GM18873 (cell line): ENCODE results near the gene BLZF1.
"Not testable (repeated sequence)": the region's sequence is repeated elsewhere in the genome, so short reads cannot be mapped to it uniquely, and the experiment has no call there.

Experiments used
- ATAC-seq: cut with Tn5 transposase; IDR thresholded peaks from one replicate; pipeline ENCODE4 v1.9.1; 2021; ENCODE audit warnings: mild to moderate bottlenecking, moderate library complexity, moderate number of reproducible peaks; ENCODE audit not compliant: unreplicated experiment, low FRiP score

BLZF1 gene

DNA sequence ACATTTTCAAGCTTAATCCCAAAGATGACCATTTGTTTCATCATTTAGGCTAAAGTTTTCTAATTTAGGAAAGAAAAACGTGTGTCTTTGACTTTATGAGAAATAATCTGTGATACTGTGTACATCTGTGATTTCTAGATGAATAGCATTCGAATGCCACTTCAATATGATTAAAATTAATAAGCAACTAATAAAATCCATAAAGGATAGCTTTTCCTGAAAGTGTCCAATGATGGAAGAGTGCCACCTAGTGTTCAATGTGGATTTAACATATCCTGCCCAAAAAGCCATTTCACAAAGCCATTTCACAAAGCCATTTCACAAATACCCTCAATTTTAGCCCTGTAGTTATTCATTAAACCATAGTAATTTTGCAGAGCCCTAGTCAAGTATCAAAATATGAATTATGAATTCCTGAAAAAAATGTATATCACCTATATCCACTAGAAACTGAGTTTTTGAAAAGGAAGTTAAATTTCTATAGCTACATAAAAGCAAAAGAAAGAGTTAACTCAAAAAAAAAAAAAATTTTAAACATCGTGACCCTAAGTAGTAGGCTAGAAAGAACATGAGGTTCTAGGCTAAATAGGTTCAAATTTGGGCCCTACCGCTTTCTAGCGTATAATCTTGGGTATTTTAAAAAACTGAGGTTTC is 19.5 kb upstream of the BLZF1 start:
- no peak for ATAC-seq

DNA sequence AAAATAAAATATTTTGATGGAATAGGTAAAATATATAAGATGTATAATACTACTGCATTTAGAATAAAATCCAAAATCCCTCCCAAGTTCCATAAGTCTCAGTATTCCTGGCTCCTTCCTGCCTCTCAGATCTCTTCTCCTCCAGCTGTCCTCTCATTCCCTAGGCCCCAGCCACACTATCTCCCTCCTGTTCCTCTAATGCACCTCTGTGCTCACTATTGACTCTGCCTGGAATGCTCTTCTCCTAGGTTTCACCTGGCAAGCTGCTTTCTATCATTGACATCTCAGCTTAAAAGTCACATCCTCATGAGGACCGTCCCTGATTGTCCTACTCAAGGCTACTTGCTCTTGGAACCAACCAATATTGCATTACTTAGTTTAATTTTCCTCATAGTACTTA is 7.6 kb upstream of the BLZF1 start:
- no peak for ATAC-seq

DNA sequence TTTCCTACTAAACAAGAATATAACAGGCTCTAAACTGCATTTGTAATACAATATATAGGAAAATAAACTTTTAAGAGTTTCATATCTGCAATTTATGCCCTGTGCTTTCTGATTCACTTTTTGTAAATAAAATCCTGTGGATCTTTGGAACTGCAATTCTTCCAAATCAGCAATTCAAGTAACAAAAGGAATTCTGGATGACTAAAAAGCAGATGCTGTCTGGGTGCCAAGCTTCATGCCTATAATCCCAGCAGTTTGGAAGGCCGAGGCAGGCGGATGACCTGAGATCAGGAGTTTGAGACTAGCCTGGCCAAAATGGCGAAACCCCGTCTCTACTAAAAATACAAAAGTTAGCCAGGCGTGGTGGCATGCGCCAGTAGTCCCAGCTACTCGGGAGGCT is 6.7 kb upstream of the BLZF1 start:
- ATAC-seq: no peak

DNA sequence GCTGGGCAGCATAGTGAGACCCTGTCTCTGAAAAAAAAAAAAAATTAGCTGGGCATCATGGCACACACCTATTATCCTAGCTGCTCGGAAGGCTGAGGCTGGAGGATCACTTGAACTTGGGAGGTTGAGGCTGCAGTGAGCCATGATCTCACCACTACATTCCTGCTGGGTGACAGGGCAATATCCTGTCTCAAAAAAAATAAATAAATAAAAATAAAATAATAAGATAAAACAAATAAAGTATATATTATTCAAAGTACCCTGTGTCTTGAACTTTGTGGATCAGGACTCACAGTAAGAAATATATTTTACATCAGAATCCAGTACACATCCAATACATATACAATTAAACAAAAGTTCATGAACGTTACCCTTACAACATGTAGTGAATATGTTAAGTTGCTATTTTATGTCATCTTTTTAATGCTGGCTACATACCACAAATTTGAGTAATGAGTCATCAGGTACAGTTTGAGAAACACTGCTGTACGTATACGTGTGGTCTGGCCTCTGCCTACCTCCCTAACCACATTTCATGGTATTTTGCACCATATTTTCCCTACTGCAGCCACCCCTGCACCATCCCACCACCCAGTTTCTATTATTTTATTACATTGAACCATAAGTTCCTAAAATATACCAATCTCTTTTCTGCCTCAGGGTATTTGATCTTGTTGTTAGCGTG is 4.8 kb upstream of the BLZF1 start:
- no peak for ATAC-seq

DNA sequence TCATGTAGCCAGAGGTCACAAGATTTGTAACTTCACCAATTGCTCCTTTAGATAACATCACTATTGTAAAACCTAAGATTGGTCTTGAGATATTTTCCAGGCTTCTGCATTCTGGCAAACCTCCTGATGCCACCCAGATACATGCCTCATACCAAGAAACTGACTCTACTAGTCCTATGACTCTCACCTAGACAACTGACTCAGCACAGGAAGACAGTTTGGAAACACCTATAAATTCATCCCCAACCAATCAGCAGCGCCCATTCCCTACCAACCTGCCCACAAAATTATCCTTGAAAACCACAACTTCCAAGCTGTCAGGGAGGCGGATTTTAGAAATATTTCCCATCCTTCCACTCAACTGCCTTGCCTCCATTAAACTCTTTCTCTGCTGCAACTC is 3.0 kb upstream of the BLZF1 start:
- ATAC-seq: no peak

DNA sequence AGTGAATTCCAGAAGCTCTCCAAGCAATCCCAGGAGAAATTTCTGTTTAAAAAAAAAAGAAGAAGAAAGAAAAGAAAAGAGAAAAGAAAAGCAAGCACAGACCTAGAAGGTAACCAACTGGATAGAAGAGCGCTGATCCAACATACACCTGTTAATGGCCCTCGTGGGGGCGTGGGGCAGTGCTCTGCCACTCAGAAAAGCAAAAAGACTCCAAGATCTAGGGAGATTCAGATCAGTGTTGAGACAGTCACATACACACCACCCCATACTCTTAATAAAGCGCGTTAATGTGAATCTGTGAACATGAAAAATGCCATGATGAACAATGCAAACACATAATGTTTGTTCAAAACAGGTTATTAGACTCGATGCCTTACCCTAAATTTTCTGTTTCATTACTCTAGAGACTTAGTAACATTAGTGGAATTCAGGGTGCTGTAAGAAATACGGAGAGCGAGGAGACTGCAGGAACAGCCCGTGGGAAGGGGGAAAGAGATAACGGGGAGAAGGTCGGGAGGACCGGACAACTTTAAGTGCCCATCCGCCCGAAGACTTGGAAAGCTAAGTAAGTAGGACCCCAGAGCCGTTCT is 804 bp upstream of the BLZF1 start:
- no peak for ATAC-seq

DNA sequence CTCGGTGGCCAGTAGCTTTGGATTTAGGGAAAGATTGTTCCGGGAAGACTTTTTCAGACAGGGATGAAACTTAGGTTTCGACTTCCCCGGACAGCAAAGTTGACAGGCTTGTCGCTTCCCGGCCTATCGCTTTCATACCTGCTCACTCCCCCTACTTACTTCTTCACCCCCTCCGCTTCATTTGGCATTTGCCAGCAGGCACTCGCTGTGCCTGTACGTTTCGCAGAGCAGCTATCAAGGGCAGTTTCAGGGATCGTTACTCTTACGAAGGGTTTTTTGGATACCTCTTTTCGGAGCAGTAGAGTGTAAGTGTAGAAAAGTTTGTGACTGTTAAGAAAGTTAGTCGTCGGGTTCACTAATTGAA is 393 bp downstream of the BLZF1 start:
- ATAC-seq: no peak

DNA sequence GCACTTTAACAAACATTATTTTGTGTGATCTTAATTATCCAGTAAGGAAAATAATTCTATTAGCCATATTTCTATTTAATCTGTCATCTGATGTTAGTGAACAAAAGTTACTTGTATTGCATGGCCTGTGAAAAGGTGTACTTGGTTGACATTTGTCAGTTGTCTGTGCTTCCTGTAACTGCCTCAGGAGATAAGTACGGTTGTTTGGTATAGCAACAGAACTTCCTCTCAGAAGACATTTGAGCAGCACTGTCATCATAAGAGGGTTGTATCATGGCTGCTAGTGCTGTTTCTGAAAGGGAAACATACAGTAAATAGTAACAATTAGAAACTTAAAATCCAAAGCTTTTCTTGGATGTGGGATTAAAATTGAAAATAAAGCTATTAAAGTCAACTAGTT is 3.4 kb downstream of the BLZF1 start:
- ATAC-seq: no peak

DNA sequence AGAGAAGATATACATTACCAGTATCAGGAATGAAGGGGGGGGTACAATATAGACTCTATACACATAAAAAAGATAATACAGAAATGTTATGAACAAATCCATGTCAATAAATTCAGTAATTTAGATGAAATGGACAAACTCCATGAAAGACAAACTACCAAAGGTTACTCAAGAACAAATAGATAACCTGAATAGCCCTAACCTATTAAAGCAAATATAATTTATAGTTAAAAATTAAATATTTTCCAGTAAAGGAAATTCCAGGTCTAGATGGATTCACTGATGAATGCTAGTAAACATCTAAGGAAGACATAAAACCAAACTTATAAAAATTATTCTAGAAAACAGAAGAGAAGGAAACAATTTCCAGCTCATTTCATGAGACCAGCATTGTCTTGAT is 13.2 kb downstream of the BLZF1 start:
- no peak for ATAC-seq

DNA sequence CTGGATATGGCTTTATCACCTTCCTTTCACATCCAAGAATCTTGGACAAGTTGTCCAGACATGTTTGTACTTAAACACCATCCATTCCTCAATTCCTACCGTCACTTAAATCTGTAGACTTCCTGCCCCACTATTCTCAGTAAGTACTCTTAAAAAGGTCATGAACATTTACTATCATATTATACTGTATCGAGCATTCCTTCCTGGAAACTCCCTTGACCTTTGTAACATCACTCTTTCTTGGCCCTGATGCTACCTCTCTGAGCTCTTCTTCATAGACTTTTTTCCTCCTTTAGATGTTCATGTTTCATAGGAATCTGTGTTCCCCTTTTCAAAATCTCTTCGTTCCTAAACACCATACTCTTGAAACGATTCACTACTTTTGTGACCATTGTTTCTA is 15.5 kb downstream of the BLZF1 start:
- no peak for ATAC-seq

DNA sequence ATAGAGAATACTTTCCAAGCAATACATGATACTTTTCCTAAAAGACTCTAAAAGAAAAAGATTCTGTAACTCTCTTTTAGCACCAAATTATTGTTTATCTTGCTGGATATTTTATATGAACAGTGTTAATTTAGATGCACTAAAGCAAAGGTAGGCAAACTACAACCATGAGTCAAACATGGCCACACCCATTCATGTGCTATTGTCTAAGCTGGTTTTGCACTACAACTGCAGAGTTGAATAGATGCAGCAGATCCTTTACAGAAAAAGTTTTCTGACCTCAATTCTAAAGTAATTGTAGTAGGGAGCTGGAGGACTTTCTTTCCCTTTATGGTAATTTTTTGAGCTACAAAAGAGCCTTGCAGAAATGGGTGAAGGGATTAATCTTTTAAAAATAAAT is 19.4 kb downstream of the BLZF1 start:
- no peak for ATAC-seq

DNA sequence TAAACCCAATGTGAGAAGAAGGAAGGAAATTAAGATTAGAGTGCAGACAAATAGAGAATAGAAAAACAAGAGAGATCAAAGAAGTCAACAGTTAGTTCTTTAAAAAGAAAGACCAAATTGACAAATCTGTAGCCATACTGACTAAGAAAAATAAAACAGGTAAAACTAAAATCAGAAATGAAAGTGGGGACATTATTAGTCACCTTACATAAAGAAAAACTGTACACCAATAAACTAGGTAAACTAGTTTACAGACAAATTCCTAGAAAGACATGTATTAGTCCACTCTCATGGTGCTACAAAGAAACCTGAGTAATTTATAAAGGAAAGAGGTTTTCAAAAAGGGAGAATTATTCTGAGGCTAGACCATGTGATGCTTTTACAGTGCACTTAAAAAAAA is 22.3 kb downstream of the BLZF1 start:
- no peak for ATAC-seq

DNA sequence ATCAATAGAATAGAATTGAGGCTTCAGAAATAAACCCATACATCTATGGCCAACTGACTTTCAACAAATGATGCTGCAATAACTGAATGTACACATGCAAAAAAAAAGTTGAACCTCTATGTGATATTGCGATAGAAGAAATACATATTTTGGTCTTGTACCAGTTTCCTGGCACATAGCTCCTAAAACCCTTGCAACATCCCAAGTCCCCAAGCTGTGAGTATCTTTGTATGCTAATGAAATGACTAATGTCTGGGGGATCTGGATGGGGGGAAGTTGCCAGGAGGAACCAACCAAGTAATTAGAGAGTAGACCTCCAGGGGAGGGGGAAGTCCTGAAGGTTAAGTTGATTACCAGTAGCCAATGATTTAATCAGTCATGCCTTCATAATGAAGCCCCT is 24.4 kb downstream of the BLZF1 start:
- ATAC-seq: no peak

DNA sequence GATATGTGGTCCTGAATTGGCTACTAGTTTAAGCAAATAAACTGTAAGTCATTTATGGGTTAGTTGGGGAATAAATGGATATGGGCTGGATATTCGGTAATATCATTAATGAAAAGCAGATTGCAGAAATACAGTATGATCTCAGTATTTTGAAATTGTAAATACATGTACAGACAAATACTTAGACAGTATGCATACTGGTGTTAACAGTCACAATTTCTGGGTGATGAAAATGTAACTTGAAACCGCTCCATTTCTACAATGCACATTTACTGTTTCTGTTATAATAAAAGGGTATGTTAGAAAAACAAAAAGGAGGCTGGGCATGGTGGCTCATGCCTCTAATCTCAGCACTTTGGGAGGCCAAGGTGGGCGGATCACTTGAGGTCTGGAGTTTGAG is 28.0 kb downstream of the BLZF1 start:
- ATAC-seq: no peak

DNA sequence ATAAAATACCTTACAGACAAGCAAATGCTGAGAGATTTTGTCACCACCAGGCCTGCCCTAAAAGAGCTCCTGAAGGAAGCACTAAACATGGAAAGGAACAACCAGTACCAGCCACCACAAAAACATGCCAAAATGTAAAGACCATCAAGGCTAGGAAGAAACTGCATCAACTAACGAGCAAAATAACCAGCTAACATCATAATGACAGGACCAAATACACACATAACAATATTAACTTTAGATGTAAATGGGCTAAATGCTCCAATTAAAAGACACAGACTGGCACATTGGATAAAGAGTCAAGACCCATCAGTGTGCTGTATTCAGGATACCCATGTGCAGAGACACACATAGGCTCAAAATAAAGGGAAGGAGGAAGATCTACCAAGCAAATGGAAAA is 34.6 kb downstream of the BLZF1 start:
- ATAC-seq: not testable (repeated sequence)

DNA sequence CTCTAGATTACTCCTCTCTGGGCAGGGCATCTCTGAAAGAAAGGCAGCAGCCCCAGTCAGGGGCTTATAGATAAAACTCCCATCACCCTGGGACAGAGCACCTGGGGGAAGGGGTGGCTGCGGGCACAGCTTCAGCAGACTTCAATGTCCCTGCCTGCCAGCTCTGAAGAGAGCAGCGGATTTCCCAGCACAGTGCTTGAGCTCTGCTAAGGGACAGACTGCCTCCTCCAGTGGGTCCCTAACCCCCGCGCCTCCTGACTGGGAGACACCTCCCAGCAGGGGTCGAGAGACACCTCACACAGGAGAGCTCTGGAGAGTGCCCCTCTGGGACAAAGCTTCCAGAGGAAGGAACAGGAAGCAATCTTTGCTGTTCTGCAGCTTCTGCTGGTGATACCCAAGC is 40.3 kb downstream of the BLZF1 start:
- not testable (repeated sequence) for ATAC-seq

DNA sequence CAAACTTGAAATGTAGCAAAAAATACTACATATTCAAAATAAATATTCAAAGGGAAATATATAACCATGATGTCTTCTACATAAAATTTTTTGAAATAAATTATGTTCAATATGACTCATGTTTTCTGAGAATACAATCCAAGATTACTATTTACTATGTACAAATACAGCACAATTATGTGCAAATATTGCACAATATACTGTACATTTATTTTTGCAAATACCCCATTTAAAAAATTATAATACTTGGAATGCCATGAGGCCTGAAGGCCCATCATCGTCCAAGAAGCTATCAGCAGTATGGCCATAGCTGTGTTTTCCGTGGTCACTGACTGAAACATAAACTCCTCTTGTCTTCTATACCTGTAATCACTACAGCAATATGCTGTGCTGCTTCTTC is 47.0 kb downstream of the BLZF1 start:
- no peak for ATAC-seq

DNA sequence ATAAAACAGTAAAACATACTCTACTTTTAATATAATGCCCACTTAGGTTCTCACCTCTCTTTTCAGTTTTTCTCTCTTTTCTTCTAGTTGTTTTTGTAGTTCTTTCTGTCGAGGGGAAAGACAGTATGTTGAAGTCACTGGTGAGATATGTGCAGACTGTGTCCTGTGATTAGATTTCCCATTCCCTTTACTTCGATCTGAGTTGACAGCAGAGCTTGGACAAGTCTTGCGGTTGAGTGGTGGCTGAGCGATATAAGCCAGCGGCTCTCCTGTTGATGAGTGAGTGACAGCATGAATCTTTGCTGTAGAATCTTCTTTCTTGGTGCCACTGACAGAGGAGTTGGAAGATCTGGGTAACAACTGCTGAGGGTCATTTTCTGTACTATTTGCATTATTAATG is 53.3 kb downstream of the BLZF1 start:
- no peak for ATAC-seq

DNA sequence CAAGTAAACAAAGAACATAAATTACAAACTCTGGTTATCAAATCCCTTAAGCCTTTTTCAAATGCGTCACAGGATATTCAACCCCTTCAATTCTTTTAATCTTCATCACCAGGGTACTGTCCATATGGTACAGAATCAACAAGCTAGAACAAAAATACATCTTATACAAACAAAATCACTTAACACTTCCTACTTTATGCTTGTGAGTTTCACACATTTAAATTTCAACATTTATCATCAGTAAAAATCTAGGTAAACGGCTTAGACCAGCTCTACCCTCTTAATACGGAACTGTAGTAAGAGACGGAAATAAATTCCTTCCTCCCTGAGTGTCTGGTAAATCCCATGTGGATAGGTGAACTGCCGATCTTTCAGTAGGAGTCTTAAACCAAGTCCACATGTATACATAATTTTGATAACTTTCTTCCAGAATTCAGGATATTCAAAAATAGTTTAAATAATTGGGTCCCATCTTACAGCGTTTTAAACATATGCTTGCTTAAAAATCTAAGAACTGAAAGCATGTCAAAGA is 58.2 kb downstream of the BLZF1 start:
- ATAC-seq: no peak

DNA sequence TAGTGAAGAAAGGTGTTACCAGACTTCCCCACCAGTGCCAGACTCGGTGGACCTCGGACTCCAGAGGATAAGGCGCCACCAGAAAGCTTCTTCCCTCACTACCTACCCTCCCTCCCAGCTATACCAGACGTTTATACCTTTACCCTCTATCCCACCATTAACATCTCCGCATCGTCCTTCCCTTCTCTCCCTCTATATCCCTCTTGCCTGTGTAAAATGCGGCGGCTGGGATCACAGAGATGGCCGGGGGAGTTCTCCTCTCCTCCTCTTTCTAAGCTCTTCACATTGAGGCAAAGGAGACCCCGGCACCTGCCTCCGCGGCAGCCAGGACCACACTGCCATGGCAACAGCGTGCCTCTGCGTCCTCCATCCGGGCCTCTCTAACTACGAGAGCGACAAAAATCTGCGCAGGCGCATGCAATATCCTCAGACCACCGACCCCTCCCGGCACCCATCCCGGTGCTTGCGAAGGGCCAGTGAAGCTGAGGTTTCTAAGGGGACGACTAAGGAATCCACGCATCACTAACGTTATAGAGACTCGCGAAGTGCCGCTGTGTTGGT is 59.2 kb downstream of the BLZF1 start, which contains the start of gene CCDC181:
TSS of gene CCDC181 (minus strand) at position 394 of the 561 bp plus-strand sequence. CDS start 2,547 bp downstream, outside the sequence.
- ATAC-seq: no peak
